K562 (cell line): ENCODE measurements around the gene KHDC3L. TPM values are rescaled to one million over a fixed set of nuclear protein-coding genes. Genes with fewer than 3 reads are reported as not detected.

Experiments used
- ATAC-seq: fragments of 200-7000 bp; cut with Tn5 transposase; 3 replicates; pipeline ENCODE4 v1.9.1; 2020; ENCODE audit warnings: moderate library complexity
- BruUV-seq: library from RNA; stranded (reverse); fragments of 400-500 nt; replicated peaks from 2 replicates; lab custom pipeline; 2021; lab: Mats Ljungman, UMichigan
- CTCF ChIA-PET: fragments of 300-600 bp; formaldehyde crosslinking; extraction: SDS; loops from one replicate; lab custom pipeline; 2021; ENCODE audit warnings: low intra/inter-chr PET ratio; lab: Yijun Ruan, JAX
- POLR2A ChIA-PET: fragments of 300-600, 350-650 bp; sonication (Branson Sonifier 250); formaldehyde crosslinking; extraction: SDS; loops from one replicate; lab custom pipeline; 2021; ENCODE audit warnings: antibody characterized with exemption, inconsistent platforms; lab: Yijun Ruan, JAX
- DNase-seq, 4 experiments: peaks; one replicate each; pipeline versions ENCODE4 v3.0.0 to v3.0.0-alpha.2; 2011 to 2018; ENCODE audit warnings: low spot score in 3 of 4, mixed read lengths in 3 of 4; ENCODE audit errors: extremely low read depth in 1 of 4
- FAIRE-seq: peaks from 2 replicates; lab custom pipeline; 2011; peaks lifted over from hg19 to GRCh38; lab: Jason Lieb, UNC
- H2AFZ ChIP-seq: 2 replicates; pipeline ENCODE4 v1.6.0; 2011; ENCODE audit warnings: low read depth, low read length, control low read depth, inconsistent platforms
- H3K27ac ChIP-seq: fragments of 200-600 bp; 3 replicates; pipeline ENCODE4 v1.8.0; 2011; ENCODE audit warnings: low read depth, mild to moderate bottlenecking, control low read depth, inconsistent platforms, low read length, moderate library complexity, mixed read lengths; ENCODE audit errors: extremely low read depth
- H3K27me3 ChIP-seq, 2 experiments: fragments of 300-600 bp in 1 of 2; 2 replicates in 1 of 2; 3 replicates in 1 of 2; pipeline versions ENCODE4 v1.6.0 to v1.8.0; 2011; ENCODE audit warnings: inconsistent platforms in 2 of 2, low read length in 2 of 2, mild to moderate bottlenecking in 1 of 2, mixed read lengths in 1 of 2, moderate library complexity in 1 of 2; ENCODE audit not compliant: control insufficient read depth in 2 of 2, insufficient read depth in 2 of 2
- H3K36me3 ChIP-seq: fragments of 300-600 bp; 3 replicates; pipeline ENCODE4 v1.8.0; 2011; ENCODE audit warnings: mild to moderate bottlenecking, low read length, inconsistent platforms; ENCODE audit not compliant: control insufficient read depth, insufficient read depth
- H3K4me1 ChIP-seq, 2 experiments: fragments of 200-600 bp in 1 of 2; replicated peaks in 1 of 2; 2 replicates in 1 of 2; 3 replicates in 1 of 2; pipeline versions ENCODE4 v1.5.1 to v1.8.0; 2011; ENCODE audit warnings: inconsistent platforms in 2 of 2, low read length in 2 of 2, mild to moderate bottlenecking in 1 of 2, mixed read lengths in 1 of 2, moderate library complexity in 1 of 2; ENCODE audit not compliant: control insufficient read depth in 2 of 2, insufficient read depth in 2 of 2
- H3K4me2 ChIP-seq: 2 replicates; pipeline ENCODE4 v1.6.1; 2011; ENCODE audit warnings: low read length, control low read depth, inconsistent platforms, mixed read lengths; ENCODE audit not compliant: insufficient read depth
- H3K4me3 ChIP-seq: fragments of 200-600 bp; sonication (generic), shearing (Covaris generic); 2 replicates; pipeline ENCODE4 v1.5.1; 2016; ENCODE audit warnings: control low read depth, inconsistent platforms
- H3K79me2 ChIP-seq: fragments of 200-600 bp; 3 replicates; pipeline ENCODE4 v1.8.0; 2011; ENCODE audit warnings: low read length, inconsistent platforms; ENCODE audit not compliant: control insufficient read depth, insufficient read depth
- H3K9ac ChIP-seq, 2 experiments: 2 replicates each; pipeline versions ENCODE4 v1.6.0 to v1.6.1; 2011; ENCODE audit warnings: low read depth in 2 of 2, low read length in 2 of 2, control low read depth in 1 of 2, inconsistent platforms in 1 of 2, mild to moderate bottlenecking in 1 of 2, mixed read lengths in 1 of 2; ENCODE audit not compliant: insufficient read depth in 1 of 2
- H3K9me1 ChIP-seq: one replicate; pipeline ENCODE4 v1.6.0; 2011; ENCODE audit warnings: inconsistent platforms, mild to moderate bottlenecking, low read length, moderate library complexity; ENCODE audit not compliant: control insufficient read depth, insufficient read depth
- H3K9me3 ChIP-seq: replicated peaks from 2 replicates; pipeline ENCODE4 v1.5.1; 2011; ENCODE audit warnings: low read depth, low read length, inconsistent platforms; ENCODE audit not compliant: control insufficient read depth, insufficient read depth
- H4K20me1 ChIP-seq: replicated peaks from 2 replicates; pipeline ENCODE4 v1.6.1; 2011; ENCODE audit warnings: low read length, inconsistent platforms, mixed read lengths; ENCODE audit not compliant: control insufficient read depth, insufficient read depth
- ADNP ChIP-seq: fragments of 200-800 bp; sonication (Bioruptor generic); IDR thresholded peaks from 2 replicates; pipeline ENCODE4 v1.6.1; 2016; ENCODE audit warnings: missing genetic modification characterization, missing compliant biosample characterization
- CEBPB ChIP-seq: fragments of 450-650 bp; IDR thresholded peaks from 2 replicates; pipeline ENCODE4 v1.6.1; 2016; ENCODE audit warnings: missing genetic modification characterization, missing compliant biosample characterization
- NR2F6 ChIP-seq: fragments of 450-650 bp; formaldehyde crosslinking; IDR thresholded peaks from 2 replicates; pipeline ENCODE4 v1.4.0; 2020; ENCODE audit warnings: mild to moderate bottlenecking
- PPARD ChIP-seq: fragments of 250-450 bp; sonication (Bioruptor Pico); IDR thresholded peaks from 2 replicates; pipeline ENCODE4 v1.8.0; 2022; ENCODE audit warnings: inconsistent platforms, mild to moderate bottlenecking, moderate library complexity
- TEAD2 ChIP-seq: fragments of 450-650 bp; IDR thresholded peaks from 2 replicates; pipeline ENCODE4 v1.6.1; 2016; ENCODE audit warnings: missing genetic modification characterization, control low read depth, missing compliant biosample characterization
- ZC3H4 ChIP-seq: sonication (generic); formaldehyde crosslinking; IDR thresholded peaks from 2 replicates; pipeline ENCODE4 v1.9.0; 2021; ENCODE audit warnings: missing genetic modification reagents, borderline replicate concordance
- WGBS: fragments of 100-300 bp; shearing (Covaris generic); methylation state at CpG from one replicate; pipeline ENCODE4 v1.1.6; 2016; ENCODE audit warnings: low coverage, mixed read lengths; ENCODE audit not compliant: insufficient coverage; ENCODE audit errors: missing lambda C conversion rate; 5-methylcytosine and 5-hydroxymethylcytosine counted together
- in situ Hi-C: fragments of 300-500 bp; cut with MboI; formaldehyde crosslinking; loops from 4 replicates; pipeline ENCODE4 v1.15.0; 2018; ENCODE audit warnings: inconsistent platforms, mixed read lengths
- intact Hi-C: fragments of 100-400 bp; cut with micrococcal nuclease; formaldehyde crosslinking; loops from 2 replicates; pipeline ENCODE4 v1.14.2; 2022
- polyA plus RNA-seq, 8 experiments: library from polyadenylated mRNA; depleted of rRNA in 4 of 8; stranded (reverse) in 5 of 8; unstranded in 3 of 8; fragments of >200 nt; fragmentation: Nextera tagmentation in 2 of 8; fragmentation: Illumina TruSeq in 1 of 8; extraction: Ambion mirVana in 2 of 8; extraction: Trizol in 1 of 8; gene quantifications; 2 replicates each; pipeline versions ENCODE4 v1.2.1 to v1.2.3, GENCODE V29; 2011 to 2014; ENCODE audit warnings: inconsistent platforms in 1 of 8, missing spikeins in 1 of 8
- total RNA-seq, 7 experiments: library from RNA; depleted of rRNA in 6 of 7; stranded (reverse); fragments of >200 nt in 6 of 7; fragmentation: Illumina TruSeq in 2 of 7; extraction: Trizol in 2 of 7; gene quantifications; 2 replicates each; pipeline versions ENCODE4 v1.2.1 to v1.2.3, GENCODE V29; 2011 to 2021; ENCODE audit warnings: low replicate concordance in 1 of 7
- TF ChIP-seq, protein P1 (sequence below): fragments of 250-450 bp; sonication (Bioruptor Pico); IDR thresholded peaks from 2 replicates; pipeline ENCODE4 v1.8.0; 2022; ENCODE audit warnings: inconsistent platforms
- TF ChIP-seq, protein P2 (sequence below), 2 experiments: fragments of 450-650 bp in 1 of 2; sonication (generic) in 1 of 2; formaldehyde crosslinking; conservative IDR thresholded peaks; 2 replicates each; pipeline versions ENCODE4 v1.4.0 to v1.8.1; 2020 to 2022; ENCODE audit warnings: mild to moderate bottlenecking in 1 of 2, missing genetic modification reagents in 1 of 2

KHDC3L gene
- total and polyA plus RNA-seq, 9 of the 15 experiments (the other 6 are each of a cell fraction or from before 2014, with no cell fraction given), result not detected

DNA sequence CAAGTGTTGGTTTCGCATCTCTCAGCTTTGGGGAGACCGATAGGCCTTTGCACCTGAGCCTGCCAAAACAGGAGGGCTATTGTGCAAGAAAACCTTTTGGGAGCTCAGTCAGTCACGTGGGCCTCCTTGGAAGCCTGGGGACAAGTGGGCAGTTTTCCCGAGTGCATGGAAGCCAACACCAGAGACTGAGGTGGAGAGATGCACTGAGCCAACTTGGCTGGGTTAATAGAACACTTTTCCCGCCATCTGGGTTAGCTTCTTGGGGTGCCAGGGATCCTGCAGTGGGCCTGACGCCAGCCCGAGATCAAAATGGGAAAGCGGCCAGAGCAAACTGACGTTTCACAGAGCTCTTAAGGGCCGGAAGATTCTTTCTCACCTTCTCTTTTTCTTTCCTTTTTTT lies 10.1 kb downstream of the KHDC3L start:
- Histone ChIP-seq H3K4me3 (no peak overlapping the region), H3K27me3 (peaks cover 0 to 11% of the 10 kb centered on the region in 2 experiments; a peak in 2 of 5 replicates), H3K79me2 (no peaks in the 10 kb centered on the region), H3K9ac (no peak overlapping the region), H3K27ac (no peak overlapping the region), H3K36me3 (no peaks in the 10 kb centered on the region), H3K9me3 (no peaks in the 10 kb centered on the region), H4K20me1 (no peaks in the 10 kb centered on the region), H3K4me1 (peaks cover 8 to 9% of the 10 kb centered on the region in 2 experiments; a peak in 3 of 5 replicates), H2AFZ (no peak overlapping the region; the same call in 1 of the 2 replicates), H3K9me1 (no peaks in the 10 kb centered on the region), H3K4me2 (no peak overlapping the region)
- no TSS peak for BruUV-seq
- DNase-seq (no peak), ATAC-seq (no peak), FAIRE-seq (no peak)
- 62% methylated on average over 10 of the region's 10 CpGs for WGBS
- TF ChIP-seq TEAD2 (tag), result no peak
- 0 out of 2 replicates have a peak, but pooled peaks have one; percentile 24 for TF ChIP-seq CEBPB (tag)
- no peak for TF ChIP-seq ZC3H4 (CRISPR knock-in tag)
- no peak for TF ChIP-seq ADNP (tag)
- TF ChIP-seq NR2F6 (CRISPR knock-in tag), result no peak
- no peak for TF ChIP-seq PPARD (CRISPR knock-in tag)
- TF ChIP-seq, protein P1, sequence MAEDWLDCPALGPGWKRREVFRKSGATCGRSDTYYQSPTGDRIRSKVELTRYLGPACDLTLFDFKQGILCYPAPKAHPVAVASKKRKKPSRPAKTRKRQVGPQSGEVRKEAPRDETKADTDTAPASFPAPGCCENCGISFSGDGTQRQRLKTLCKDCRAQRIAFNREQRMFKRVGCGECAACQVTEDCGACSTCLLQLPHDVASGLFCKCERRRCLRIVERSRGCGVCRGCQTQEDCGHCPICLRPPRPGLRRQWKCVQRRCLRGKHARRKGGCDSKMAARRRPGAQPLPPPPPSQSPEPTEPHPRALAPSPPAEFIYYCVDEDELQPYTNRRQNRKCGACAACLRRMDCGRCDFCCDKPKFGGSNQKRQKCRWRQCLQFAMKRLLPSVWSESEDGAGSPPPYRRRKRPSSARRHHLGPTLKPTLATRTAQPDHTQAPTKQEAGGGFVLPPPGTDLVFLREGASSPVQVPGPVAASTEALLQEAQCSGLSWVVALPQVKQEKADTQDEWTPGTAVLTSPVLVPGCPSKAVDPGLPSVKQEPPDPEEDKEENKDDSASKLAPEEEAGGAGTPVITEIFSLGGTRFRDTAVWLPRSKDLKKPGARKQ (CRISPR knock-in tag), result no peak
- TF ChIP-seq, protein P2, sequence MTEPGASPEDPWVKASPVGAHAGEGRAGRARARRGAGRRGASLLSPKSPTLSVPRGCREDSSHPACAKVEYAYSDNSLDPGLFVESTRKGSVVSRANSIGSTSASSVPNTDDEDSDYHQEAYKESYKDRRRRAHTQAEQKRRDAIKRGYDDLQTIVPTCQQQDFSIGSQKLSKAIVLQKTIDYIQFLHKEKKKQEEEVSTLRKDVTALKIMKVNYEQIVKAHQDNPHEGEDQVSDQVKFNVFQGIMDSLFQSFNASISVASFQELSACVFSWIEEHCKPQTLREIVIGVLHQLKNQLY (CRISPR knock-in tag; conservative IDR thresholded peaks at IDR 0.05), result no peak
- in situ Hi-C loops, result no loop called here
- ChIA-PET CTCF (no interaction called here), POLR2A (no interaction called here)
- intact Hi-C loops, result no loop called here
